Ovary (tissue), 9 donors: ENCODE results near the gene FREM3. TPM values are rescaled to one million over a fixed set of nuclear protein-coding genes. Genes with fewer than 3 reads are reported as not detected.
"Not testable (repeated sequence)": the region's sequence is repeated elsewhere in the genome, so short reads cannot be mapped to it uniquely, and the experiment has no call there.

Experiments
- DNase-seq, 5 donors: peaks; one replicate each; pipeline ENCODE4 v3.0.0-alpha.2; 2019 to 2020
- H3K27ac ChIP-seq, 2 donors: fragments of 200-600 bp; one replicate each; pipeline versions ENCODE4 v1.5.1 to v1.8.0; 2019 to 2022
- H3K27me3 ChIP-seq: fragments of 200-600 bp; one replicate; pipeline ENCODE4 v1.8.0; 2022
- H3K36me3 ChIP-seq: fragments of 200-600 bp; sonication (generic); one replicate; pipeline ENCODE4 v1.5.1; 2019
- H3K4me1 ChIP-seq: one replicate; pipeline ENCODE4 v1.8.1; 2013; ENCODE audit warnings: mild to moderate bottlenecking, moderate library complexity; ENCODE audit not compliant: insufficient read depth
- H3K4me3 ChIP-seq: fragments of 200-600 bp; sonication (generic); one replicate; pipeline ENCODE4 v1.5.1; 2017
- H3K9me3 ChIP-seq, 2 donors: fragments of 200-600 bp in 1 of 2; sonication (generic) in 1 of 2; one replicate each; pipeline versions ENCODE4 v1.5.1 to v1.8.1; 2013 to 2019; ENCODE audit warnings: mild to moderate bottlenecking in 1 of 2, moderate library complexity in 1 of 2
- EP300 ChIP-seq: sonication (generic); formaldehyde crosslinking; IDR thresholded peaks from one replicate; pipeline ENCODE4 v1.6.1; 2017; ENCODE audit warnings: antibody characterized with exemption
- POLR2A ChIP-seq: fragments of 450-650 bp; IDR thresholded peaks from one replicate; pipeline ENCODE4 v1.6.1; 2017; ENCODE audit warnings: antibody characterized with exemption, mild to moderate bottlenecking, moderate library complexity
- WGBS, 3 donors: extraction: QIAGEN DNeasy Blood & Tissue Kit in 1 of 3; methylation state at CpG; one replicate each; pipeline versions ENCODE4 v1.1.5 to v1.1.7; 2013 to 2017; 5-methylcytosine and 5-hydroxymethylcytosine counted together
- intact Hi-C, 4 donors: fragments of 100-400 bp; cut with DNase I; formaldehyde crosslinking; loops; one replicate each; pipeline versions ENCODE4 v1.11.0 to v1.15.1; 2022 to 2023
- polyA plus RNA-seq, 2 donors: library from polyadenylated mRNA; stranded (reverse); fragments of 200-250 nt in 1 of 2; fragments of 350-450 nt in 1 of 2; fragmentation: Illumina TruSeq in 1 of 2; extraction: RNeasy Lipid Tissue Mini Kit (QIAGEN cat#74804) in 1 of 2; gene quantifications; one replicate each; pipeline ENCODE4 v1.2.3, GENCODE V29; 2013 to 2014
- total RNA-seq, 7 donors: library from RNA; depleted of rRNA in 2 of 7; stranded (reverse); fragments of >200 nt in 2 of 7; fragmentation: NEBNext Ultra II Directional in 3 of 7; extraction: Animal tissue kit (Norgen Biotek cat#: 25700) in 3 of 7; gene quantifications; one replicate each; pipeline versions ENCODE4 v1.1.0 to v1.2.4, GENCODE V29; 2016 to 2023
- TF ChIP-seq, protein P1 (sequence below), 3 donors: fragments of 450-650 bp in 2 of 3; fragments of 200-600 bp in 1 of 3; IDR thresholded peaks; one replicate each; pipeline versions ENCODE4 v1.5.1 to v1.8.0; 2016 to 2022; ENCODE audit warnings: antibody characterized with exemption in 3 of 3, mild to moderate bottlenecking in 1 of 3
- donor health status: DM: no; HTN: no; CAD: no; lungs with moderate emphysema.
- donor health status: DM: no; HTN: no; CAD: no.
- donor health status: Bipolar disorder and iron deficiency.
- donor health status: DM: yes; HTN: yes; CAD: no.
- donor health status: DM: no; HTN: no; CAD: no.
- donor health status: DM: yes; HTN: yes; CAD: no.

The FREM3 gene
- total and polyA plus RNA-seq, 9 donors = 0.02 to 0.08 TPM; not detected in 7

DNA sequence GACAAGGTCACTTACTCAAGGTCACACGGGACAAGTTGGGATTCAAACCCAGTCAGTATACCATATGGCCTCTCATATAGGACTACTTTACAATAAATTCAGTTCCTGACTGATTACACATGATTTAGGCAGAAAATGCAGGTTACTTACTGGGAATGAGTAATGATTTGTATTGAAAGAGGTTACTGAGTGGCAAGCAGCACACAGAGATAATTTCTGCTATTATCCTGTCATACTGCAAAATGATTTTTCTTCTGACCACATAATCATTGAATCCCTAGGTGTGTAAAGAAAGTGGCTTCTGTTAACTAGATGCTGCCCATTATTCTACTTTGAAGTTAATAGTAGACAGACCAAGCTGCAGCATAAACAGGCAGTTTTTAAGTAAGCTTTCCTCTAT lies 8.2 kb downstream of the FREM3 start:
- intact Hi-C loops = no loop called here
- no peak for DNase-seq
- WGBS, 3 donors = 78 to 93% (median 87%) methylated on average over 1 of the region's 1 CpG
- Histone ChIP-seq H3K27me3 (no peaks in the 10 kb centered on the region), H3K4me3 (no peak overlapping the region), H3K4me1 (no peaks in the 10 kb centered on the region), H3K27ac (no peak overlapping the region), H3K36me3 (no peaks in the 10 kb centered on the region), H3K9me3 (no peaks in the 10 kb centered on the region)
- TF ChIP-seq POLR2A (no peak), EP300 (no peak)
- TF ChIP-seq, protein P1, sequence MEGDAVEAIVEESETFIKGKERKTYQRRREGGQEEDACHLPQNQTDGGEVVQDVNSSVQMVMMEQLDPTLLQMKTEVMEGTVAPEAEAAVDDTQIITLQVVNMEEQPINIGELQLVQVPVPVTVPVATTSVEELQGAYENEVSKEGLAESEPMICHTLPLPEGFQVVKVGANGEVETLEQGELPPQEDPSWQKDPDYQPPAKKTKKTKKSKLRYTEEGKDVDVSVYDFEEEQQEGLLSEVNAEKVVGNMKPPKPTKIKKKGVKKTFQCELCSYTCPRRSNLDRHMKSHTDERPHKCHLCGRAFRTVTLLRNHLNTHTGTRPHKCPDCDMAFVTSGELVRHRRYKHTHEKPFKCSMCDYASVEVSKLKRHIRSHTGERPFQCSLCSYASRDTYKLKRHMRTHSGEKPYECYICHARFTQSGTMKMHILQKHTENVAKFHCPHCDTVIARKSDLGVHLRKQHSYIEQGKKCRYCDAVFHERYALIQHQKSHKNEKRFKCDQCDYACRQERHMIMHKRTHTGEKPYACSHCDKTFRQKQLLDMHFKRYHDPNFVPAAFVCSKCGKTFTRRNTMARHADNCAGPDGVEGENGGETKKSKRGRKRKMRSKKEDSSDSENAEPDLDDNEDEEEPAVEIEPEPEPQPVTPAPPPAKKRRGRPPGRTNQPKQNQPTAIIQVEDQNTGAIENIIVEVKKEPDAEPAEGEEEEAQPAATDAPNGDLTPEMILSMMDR (IDR thresholded peaks at IDR 0.05) = no peak

DNA sequence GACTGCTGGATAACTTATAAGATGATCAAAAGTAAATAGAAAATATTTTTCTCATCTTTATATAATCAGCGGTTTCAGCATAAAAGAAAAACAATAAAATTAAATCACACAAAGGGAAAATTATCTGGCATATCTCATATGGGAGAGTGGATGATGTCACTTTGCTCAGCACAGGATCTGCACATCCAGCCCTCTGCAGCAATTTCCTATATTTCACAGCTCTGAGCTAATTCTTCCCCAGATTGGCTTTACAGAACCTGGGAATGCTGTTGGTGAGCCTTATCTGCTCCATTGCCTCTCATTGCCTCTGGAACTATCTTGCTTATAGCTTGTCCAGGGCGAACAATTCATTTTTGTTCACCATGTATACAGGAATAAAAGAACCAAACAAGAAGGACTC lies 21.0 kb downstream of the FREM3 start:
- H3K9me3 ChIP-seq = peaks cover 0 to 5% of the 10 kb centered on the region in 2 donors
- intact Hi-C loops = no loop called here
- H3K4me3 ChIP-seq = no peak overlapping the region
- no peaks in the 10 kb centered on the region for H3K4me1 ChIP-seq
- TF ChIP-seq, protein P1 (IDR thresholded peaks at IDR 0.05) = no peak
- no peak for TF ChIP-seq EP300
- no peak for TF ChIP-seq POLR2A
- H3K36me3 ChIP-seq = no peaks in the 10 kb centered on the region
- WGBS, 3 donors = 88 to 90% (median 88%) methylated on average over 2 of the region's 2 CpGs
- H3K27ac ChIP-seq = no peak overlapping the region
- no peak for DNase-seq
- no peaks in the 10 kb centered on the region for H3K27me3 ChIP-seq

DNA sequence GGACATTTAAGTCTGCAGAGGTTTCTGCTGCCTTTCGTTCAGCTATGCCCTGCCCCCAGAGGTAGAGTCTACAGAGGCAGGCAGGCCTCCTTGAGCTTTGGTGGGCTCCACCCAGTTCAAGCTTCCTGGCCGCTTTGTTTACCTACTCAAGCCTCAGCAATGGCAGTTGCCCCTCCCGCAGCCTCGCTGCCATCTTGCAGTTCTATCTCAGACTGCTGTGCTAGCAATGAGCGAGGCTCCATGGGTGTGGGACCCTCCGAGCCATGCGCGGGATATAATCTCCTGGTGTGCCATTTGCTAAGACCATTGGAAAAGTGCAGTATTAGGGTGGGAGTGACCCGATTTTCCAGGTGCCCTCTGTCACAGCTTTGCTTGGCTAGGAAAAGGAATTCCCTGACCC lies 26.8 kb downstream of the FREM3 start:
- H3K27me3 ChIP-seq, H3K9me3 ChIP-seq, H3K36me3 ChIP-seq, H3K4me3 ChIP-seq, H3K27ac ChIP-seq, intact Hi-C loops, DNase-seq, H3K4me1 ChIP-seq: not testable (repeated sequence)
- 94 to 98% (median 96%) methylated on average over 9 of the region's 9 CpGs for WGBS, 3 donors

DNA sequence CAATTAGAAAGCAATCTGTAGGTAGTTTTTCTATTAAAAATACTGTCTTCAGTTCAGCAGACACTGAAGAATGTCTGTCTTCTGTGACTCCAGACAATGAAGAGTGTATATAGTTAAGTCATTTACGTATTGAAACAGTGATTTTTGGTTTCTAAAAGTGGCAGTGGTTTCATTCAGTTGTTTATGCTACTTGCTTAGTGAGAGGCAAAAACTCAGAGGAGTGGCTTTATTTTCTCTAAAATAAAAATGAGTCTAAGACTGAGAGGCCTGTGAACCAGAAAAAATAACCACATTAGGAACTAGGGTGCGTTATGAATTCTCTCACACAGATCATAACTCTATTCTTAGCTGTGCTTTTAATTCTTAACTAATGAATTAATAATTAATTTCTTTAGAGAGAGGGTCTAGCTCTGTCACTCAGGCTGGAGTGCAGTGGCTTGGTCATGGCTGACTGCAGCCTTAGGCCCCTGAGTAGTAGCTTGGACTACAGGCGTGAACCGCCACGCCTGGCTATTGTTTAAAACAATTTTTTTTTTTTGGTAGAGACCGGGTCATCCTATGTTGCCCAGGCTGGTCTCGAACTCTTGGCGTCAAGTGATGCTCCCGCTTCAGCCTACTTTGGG lies 31.4 kb downstream of the FREM3 start:
- DNase-seq = no peak
- intact Hi-C loops = no loop called here
- Histone ChIP-seq H3K4me1 (no peaks in the 10 kb centered on the region), H3K36me3 (no peaks in the 10 kb centered on the region), H3K27me3 (no peaks in the 10 kb centered on the region), H3K4me3 (no peak overlapping the region), H3K27ac (no peak overlapping the region), H3K9me3 (no peaks in the 10 kb centered on the region)
- WGBS, 3 donors = 91 to 96% (median 92%) methylated on average over 9 of the region's 9 CpGs
- TF ChIP-seq, protein P1 (IDR thresholded peaks at IDR 0.05) = no peak
- TF ChIP-seq POLR2A (no peak), EP300 (no peak)

DNA sequence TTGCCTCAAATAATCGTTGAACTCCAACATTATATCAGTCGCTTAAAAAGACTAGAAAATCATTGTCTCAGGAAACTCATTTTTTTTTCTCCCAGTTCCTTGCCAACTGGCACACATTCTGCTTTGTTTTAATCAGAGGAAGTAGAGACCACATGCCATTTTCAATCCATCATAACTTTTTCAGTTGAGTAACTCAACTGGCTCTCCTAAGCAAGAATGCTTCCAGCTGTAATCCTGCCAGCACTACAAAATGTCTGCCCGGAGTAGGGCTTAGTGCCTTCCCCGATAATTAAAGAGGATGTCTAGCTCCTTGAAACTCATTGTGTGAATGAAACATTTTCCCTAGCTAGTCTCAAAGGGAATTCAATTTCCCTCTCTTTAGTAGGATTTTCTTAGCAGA lies 33.0 kb downstream of the FREM3 start:
- intact Hi-C loops = no loop called here
- WGBS, 3 donors = 7 to 10% (median 8%) methylated on average over 4 of the region's 4 CpGs
- H3K27ac ChIP-seq = no peak overlapping the region

More for the DNA sequence above, 33.0 kb downstream of the FREM3 start:
- H3K4me1 ChIP-seq = no peaks in the 10 kb centered on the region
- no peak overlapping the region for H3K4me3 ChIP-seq
- H3K36me3 ChIP-seq = no peaks in the 10 kb centered on the region
- peak in 2 of 5 donors; percentile 24 to 28 for DNase-seq
- no peaks in the 10 kb centered on the region for H3K9me3 ChIP-seq
- TF ChIP-seq POLR2A (no peak), EP300 (no peak)
- TF ChIP-seq, protein P1 (IDR thresholded peaks at IDR 0.05) = no peak
- no peaks in the 10 kb centered on the region for H3K27me3 ChIP-seq
